ENCODE results near the gene TNFSF10. TPM values are rescaled to one million over a fixed set of nuclear protein-coding genes. Genes with fewer than 3 reads are reported as not detected.

The TNFSF10 gene
- total RNA-seq, 2 experiments from 2014 or later: 36.1 to 37.6 TPM

DNA sequence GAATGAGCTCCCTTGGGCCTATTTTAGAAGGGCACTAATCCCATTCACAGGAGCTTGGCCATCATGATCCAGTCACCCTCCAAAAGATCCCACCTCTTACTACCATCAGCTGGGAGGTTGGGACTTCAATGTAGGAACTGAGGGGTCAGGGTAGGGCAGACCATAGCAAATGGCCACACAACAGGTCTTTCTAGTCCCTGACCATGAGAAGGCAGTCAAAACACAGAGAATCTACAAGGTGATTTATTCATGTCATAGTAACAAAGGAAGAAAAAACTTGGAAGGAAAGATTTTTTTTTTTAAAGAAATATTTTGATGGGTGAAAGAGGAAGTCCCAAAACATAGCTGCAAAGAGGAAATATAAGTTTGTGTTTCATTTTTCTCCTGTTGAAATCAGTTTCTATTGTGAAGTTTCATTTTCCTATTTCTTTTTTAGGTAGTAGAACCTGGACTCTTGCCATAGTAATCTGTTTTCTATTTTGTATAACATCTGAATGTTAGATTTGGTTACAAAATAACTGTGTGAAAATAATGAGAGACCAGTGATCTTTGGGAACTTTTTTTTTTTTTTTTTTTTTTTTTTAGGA, 23.5 kb upstream of the TNFSF10 start:
- CTCF ChIA-PET: interaction anchor here (0.8 kb wide), 1 partner anchor 47 kb away, joined by 3 read pairs; no protein-coding TSS in a partner anchor
- POLR2A ChIA-PET: no interaction called here

DNA sequence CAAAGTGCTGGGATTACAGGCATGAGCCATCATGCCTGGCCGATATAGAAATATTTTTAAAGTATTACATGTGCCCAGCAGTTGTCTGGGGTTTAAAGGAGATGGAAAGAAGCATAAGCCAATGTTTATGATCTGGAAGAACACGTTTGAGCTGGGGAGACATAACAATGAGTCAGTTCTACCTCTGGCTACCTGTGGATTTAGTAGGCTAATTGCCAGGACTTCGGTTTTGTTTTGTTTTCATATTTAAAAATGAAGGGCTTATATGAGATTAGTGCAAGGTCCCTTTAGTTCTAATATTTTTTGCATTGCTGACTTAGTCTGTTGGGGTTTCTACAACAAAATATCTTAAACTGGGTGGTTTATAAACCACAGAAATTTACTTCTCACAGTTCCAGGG, 22.9 kb upstream of the TNFSF10 start:
- CTCF ChIA-PET: interaction anchor here (0.8 kb wide), 1 partner anchor 48 kb away, joined by 3 read pairs; no protein-coding TSS in a partner anchor
- POLR2A ChIA-PET: no interaction called here

DNA sequence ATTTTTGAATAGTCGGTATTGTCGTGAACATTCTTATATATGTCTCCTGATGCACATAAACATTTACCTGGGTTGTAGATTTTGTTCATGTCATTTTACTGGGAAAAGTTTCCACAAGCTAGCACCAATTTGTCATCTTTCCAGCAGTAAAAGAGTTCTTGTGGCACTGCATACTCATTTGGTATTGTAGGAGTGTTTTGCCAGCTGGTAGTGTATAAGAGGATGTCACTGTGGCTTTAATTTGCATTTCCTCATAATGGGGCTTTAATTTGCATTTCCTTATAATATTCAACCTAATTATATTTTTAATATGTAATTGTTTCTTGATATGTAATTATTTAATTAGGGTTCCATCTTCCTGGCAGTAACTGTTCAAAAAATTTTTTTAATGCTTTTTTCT, 21.2 kb upstream of the TNFSF10 start:
- ChIA-PET POLR2A (interaction anchor here (0.6 kb wide), 1 partner anchor 11 kb away, joined by 3 read pairs; no protein-coding TSS in a partner anchor), CTCF (no interaction called here)

DNA sequence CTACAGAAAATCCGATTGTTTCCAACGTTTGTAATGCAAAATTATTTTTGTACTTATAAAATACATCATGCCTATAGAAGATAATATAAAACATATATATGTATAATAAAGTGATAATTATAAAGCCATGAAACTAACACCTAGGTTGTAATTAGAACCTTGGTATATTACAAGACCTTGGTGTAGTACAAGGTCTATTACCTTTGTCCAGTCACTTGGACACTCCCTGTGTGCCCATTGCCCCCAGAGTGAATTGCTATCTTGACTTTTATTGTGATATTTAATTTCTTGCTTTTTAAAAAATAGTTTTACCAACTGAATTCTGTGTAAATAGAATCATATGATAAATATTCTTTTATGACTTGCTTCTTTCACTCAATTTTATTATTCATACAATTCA, 20.7 kb upstream of the TNFSF10 start:
- ChIA-PET CTCF (no interaction called here), POLR2A (interaction anchor here (0.6 kb wide), 1 partner anchor 12 kb away, joined by 3 read pairs; no protein-coding TSS in a partner anchor)

DNA sequence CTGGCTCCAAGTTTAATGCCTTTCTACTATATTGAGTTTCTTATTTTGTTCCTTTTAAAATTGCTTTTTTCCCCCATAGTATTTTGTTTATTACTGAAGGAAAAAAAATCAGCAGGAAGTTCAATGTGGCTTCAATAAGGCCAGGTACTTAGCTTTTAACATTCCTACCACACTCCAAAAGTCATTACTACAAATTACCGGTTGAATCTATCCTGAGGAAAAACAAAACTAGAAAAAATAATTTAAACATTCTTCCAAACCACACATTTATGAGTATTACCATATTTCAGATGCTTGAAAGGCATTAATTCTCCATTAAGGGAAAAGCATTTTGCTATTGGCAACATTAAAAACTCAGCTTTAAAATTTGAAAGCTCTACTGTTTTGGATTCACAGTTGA, 20.2 kb upstream of the TNFSF10 start:
- POLR2A ChIA-PET: no interaction called here
- CTCF ChIA-PET: no interaction called here

DNA sequence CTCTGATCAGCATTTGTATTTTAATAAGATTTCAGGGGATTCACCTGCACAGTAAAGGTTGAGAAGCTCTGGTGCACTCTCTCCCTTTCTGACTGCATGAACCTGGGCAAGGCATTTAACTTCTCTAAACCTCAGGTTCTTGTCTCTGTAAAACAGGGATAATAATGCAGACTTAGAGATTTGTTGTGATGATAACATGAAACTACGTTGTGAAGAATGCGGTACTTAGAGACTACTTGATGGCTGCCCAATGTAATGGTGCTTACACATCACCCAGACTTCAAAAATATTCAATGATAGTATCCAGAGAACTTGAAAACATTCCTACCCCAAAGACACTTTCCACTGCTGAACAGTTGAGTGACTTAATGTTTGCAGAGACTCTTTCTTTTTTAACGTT, 19.8 kb upstream of the TNFSF10 start:
- POLR2A ChIA-PET: no interaction called here
- CTCF ChIA-PET: no interaction called here

DNA sequence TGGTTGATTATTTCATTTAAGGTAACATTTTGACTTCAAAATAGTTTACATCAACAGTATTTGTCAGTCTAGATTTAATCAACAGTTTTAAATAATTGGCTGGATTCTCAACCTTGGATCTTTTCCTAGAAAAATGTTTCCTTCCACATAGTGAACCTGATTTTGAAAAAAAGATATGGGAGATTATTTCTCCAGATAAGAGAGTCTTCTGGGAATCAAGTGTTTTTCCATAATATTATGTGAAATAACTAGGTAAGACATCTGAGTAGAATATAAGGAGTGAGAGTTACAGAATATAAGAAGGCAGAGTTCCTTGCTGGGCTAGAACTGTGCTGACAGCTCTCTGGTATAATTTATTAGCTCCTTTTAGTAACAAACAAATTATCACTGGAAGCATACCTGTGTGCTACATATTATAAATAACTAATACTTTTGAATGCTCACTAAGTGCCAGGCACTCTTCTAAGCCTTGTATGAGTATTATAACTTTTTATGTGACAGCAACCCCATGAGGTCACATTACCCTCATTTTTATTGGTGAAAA, 18.8 kb upstream of the TNFSF10 start:
- ChIA-PET CTCF (no interaction called here), POLR2A (no interaction called here)

DNA sequence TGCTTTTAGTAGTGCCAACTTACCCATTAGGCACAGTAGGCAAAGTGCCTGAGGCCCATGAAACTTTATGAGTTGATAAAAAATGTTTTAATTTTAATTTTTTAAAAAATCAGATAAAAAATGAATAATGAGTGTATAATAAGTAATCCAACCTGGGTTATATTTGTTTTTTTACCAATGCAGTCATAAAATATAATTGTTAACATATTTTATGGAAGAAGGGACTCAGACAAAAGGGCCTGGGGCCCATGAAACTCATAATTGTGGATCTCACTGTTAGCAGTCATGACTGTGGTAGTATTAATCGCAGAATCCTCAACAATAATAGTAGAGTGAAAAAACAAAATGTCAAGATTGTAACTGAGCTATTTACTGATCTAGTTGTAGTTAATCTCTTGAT, 16.8 kb upstream of the TNFSF10 start:
- ChIA-PET POLR2A (no interaction called here), CTCF (interaction anchor here (0.9 to 1.3 kb wide), 2 partner anchors 10 to 20 kb away, joined by 3 read pairs; no protein-coding TSS in a partner anchor)

DNA sequence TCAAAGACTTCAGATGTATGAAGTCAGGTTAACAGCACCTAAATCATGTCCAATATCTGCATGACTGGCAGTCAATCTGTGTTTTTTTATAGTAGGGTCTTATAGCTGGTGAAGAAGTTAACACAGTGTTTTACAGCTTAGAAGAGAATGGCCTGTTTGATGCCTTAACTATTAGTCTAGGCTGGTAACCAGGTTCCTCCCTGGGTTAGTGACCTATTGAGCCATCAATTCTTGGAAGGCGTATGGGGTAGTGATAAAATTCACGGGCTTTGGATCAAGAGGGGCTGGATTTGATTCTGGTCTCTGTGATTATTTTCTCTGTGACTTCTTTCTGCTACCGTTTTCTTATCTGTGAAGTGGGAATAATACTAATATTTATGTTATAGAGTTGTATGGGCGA, 16.0 kb upstream of the TNFSF10 start:
- ChIA-PET POLR2A (no interaction called here), CTCF (interaction anchor here (1.3 kb wide), 1 partner anchor 21 kb away, joined by 3 read pairs; no protein-coding TSS in a partner anchor)

DNA sequence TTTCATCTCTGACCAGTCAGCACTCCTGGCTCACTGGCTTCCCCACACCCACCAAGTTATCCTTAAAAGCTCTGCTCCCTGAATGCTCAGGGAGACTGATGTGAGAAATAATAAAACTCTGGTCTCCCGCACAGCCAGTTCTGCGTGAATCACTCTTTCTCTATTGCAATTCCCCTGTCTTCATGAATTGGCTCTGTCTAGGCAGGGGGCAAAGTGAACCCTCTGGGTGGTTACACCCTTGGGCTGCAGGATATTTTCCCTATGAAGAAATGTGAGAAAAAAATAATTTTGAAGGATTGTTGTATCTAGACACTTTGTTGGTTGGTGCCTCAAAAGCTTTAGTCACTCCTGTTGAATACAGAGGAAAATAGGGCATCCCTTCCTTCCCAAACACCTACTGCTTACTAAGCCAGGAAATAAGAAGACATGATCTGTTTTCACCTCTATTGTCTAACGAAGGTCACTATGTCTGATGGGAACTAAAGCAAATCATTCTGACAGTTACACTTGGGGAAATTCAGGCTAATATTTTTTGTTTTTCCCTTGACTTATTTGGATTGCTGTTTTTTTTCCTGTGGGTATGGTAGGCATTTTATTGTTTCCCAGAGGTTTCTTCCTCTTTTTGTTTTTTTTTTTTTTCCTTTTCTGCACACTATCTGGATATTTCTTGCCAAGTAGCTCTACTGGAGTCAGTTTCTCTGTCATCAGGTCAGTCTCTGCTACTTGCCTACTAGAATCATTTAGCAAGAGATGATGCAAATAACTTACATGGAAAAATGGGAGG, 15.3 kb upstream of the TNFSF10 start:
- POLR2A ChIA-PET: no interaction called here
- CTCF ChIA-PET: no interaction called here

DNA sequence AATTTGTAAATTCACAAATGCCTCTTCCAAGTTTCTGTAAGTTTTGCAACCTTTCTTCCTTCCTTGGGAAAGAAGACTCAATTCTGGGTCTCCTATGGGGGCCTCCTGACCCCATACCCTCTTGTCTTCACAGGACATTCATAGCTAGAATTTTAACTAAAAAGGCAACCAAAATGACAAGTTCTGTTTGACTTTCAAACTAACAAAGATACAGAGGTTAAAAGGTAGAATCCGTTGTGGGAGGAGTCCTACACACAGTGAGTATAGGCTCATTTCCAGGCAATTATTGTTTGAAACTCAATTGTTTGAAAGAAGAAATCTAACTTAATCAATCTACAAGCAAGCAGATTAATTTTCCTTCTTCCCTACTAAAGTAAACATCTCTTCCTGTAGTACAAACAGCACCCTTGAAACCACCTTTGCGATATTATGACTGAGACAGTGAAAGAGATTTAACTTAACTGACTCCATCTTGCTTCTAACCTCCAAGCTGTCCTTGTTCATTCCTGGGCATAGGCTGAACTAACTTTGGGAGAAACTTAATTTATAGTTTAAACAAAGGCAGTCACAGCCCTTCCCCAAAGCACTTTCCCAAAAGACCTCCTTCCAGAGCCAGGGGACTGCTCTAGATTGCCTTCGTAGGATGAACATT, 14.4 kb upstream of the TNFSF10 start:
- ChIA-PET CTCF (no interaction called here), POLR2A (no interaction called here)

DNA sequence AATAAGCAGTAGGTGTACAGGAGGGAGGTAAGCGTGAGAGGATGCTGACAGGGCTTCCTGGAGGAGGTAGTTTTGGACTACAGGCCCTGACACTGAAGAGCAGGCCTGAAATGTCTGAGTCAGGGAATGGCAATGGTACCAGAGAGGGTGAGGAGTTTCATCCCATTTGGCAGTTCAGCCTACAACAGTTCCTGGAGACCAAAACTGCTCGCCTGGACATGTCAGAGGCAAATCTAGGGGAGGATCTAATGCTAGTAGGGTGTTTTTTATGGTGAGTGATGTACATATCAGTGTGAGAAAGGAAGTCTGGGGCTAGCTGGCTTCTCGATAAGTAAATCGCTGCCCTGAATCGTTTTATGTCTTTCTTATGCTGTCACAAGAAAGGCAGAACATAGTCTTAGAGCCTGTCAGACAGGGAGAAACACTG, 13.8 kb upstream of the TNFSF10 start:
- POLR2A ChIA-PET: no interaction called here
- CTCF ChIA-PET: no interaction called here

DNA sequence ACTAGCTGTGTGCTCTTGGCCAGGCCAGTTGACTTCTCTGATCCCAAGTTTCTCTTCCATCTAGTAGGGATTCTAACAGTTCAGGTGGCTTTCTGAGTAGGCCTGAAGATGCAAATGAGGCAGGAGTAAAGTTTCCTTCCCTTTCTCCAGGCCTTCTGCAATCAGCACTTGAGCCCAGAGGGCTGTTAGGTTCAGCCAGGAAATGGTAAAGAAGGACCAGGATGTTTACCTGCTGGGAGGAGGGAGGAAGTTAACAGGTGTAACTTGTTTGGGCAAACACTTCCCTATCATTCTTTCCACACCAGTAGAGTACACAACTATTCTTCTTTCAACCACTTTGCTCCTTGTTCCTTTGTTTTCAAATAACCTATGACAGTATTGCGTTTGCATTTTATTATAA, 13.3 kb upstream of the TNFSF10 start:
- POLR2A ChIA-PET: no interaction called here
- CTCF ChIA-PET: no interaction called here

DNA sequence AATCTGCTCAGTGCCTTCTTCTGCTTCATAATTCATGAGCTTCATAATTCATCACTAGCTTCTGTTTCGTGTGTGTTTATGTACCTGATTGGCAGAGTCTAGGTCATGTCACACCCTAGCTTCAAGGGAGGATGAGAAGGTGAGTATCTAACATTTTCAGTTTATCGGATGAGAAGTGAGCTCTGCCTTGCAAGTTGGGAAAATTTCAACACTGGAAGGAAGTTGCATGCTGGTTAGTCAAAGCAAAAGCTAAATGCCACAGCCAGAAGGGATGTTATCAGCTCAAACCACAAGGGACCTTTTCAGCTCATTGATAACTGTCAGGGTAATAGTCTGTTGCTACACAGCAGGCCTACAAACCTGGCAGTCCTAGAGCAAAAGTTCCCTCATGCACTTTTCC, 7.3 kb upstream of the TNFSF10 start:
- CTCF ChIA-PET: interaction anchor here (1.0 to 1.3 kb wide), 3 partner anchors 10 to 65 kb away, joined by 3 to 5 read pairs (median 3); no protein-coding TSS in a partner anchor

DNA sequence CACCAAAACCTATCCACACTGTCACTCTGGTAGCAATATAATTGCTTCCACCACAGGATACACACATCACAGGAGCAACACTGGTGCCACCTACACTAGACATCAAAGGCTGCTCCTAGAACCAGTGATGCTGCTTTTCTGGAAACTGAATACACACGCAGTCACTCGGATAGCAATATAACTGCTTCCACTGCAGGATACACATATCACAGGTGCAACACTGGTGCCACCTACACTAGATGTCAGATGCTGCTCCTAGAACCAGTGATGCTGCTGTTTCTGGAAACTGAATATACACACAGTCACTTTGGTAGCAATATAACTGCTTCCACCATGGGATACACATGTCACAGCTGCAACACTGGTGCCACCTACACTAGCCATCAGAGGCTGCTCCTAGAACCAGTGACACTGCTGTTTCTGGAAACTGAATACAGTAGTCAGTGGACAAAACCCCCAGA, 6.9 kb upstream of the TNFSF10 start:
- CTCF ChIA-PET: interaction anchor here (1.0 to 1.3 kb wide), 3 partner anchors 10 to 65 kb away, joined by 3 to 5 read pairs (median 3); no protein-coding TSS in a partner anchor
- POLR2A ChIA-PET: interaction anchor here (0.5 to 1.4 kb wide), 4 partner anchors 12 to 51 kb away, joined by 3 to 5 read pairs (median 4); no protein-coding TSS in a partner anchor

More for the DNA sequence above, 7.3 kb upstream of the TNFSF10 start:
- POLR2A ChIA-PET: interaction anchor here (0.5 to 1.2 kb wide), 3 partner anchors 12 to 50 kb away, joined by 3 to 4 read pairs (median 3); no protein-coding TSS in a partner anchor

DNA sequence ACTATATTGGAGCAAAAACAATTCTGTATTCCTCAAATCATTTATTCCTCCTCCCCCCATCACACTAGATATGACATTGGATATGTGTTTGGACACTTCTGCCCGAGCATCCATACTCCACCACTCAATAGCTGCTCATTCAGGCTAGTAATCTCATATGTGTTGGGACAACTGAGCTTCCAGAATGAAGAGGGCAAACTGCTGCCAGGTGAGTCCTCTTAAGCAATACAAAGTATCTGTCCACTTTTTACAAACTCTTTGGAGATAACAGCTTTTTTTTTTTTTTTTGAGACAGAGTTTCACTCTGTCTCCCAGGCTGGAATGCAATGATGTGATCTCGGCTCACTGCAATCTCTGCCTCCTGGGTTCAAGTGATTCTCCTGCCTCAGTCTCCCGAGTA, 5.4 kb upstream of the TNFSF10 start:
- POLR2A ChIA-PET: interaction anchor here (1.4 kb wide), 1 partner anchor 34 kb away, joined by 5 read pairs; no protein-coding TSS in a partner anchor
- CTCF ChIA-PET: no interaction called here

DNA sequence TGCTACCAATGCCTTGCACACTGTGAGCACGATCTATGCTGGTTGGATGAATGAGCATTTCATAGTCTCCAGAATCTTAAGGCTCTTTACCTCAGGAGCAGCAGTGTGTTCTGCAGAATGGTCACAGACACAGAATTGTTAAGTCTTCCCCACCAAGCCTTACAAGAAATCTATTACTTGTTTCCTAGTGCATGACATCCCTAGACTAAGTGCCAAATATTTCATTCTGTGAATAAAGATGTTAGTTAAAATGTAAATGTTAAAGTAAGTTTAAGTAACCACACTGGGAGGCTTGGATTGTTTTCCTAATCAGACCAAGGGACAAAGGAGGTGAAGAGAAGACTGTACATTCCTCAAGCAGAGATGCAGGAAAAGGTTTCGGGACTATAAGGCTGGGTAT, 4.1 kb upstream of the TNFSF10 start:
- POLR2A ChIA-PET: no interaction called here
- CTCF ChIA-PET: no interaction called here

DNA sequence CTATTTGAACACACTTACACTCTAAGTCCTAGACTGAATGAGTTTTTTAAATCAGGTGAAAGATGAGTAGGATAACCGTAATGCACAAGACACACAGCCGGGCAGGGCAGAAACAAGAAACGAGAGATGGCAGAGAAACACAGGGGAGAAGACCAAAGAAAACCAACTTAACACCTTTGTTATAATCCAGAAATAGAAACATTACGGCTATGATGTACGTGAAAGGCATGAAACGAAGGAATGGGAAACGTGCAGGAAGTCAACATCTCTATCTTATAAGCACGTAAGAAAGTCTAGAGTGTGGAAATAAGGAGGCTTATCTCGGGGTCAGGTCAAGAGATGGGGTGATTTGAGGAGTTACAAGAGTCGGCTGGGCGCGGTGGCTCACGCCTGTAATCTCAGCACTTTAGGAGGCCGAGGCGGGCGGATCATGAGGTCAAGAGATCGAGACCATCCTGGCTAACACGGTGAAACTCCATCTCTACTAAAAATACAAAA, 1.9 kb upstream of the TNFSF10 start:
- ChIA-PET POLR2A (interaction anchor here (0.6 kb wide), 1 partner anchor 362 kb away, joined by 4 read pairs; no protein-coding TSS in a partner anchor), CTCF (no interaction called here)

DNA sequence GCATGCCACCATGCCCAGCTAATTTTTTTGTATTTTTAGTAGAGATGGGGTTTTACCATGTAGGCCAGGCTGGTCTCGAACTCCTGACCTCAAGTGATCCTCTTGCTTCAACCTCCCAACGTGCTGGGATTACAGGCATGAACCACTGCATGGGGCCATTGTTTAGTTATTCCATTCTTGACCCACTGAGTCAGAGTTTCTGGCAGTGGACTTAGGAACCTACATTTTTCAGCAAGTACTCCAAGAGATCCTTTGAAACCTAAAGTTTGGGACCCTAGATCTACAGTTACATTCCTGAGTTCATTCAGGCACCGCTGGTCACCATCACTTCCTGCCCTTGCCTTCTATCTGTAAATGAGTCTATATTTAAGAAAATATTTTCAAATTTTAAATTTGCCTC, 1.4 kb upstream of the TNFSF10 start:
- POLR2A ChIA-PET: no interaction called here

More for the DNA sequence above, 1.4 kb upstream of the TNFSF10 start:
- CTCF ChIA-PET: interaction anchor here (0.7 kb wide), 1 partner anchor 182 kb away, joined by 3 read pairs; no protein-coding TSS in a partner anchor

All from activated CD8-positive, alpha-beta memory T cell treated with anti-CD3 and anti-CD28 coated beads for 36 hours (primary cell).